WTC11 (cell line): Measurements from ENCODE around the gene CCDC92. TPM values are rescaled to one million over a fixed set of nuclear protein-coding genes. Genes with fewer than 3 reads are reported as not detected.

Experiments used
- ATAC-seq: fragments of 200-7000 bp; cut with Tn5 transposase; 2 replicates; pipeline ENCODE4 v1.10.0; 2021; ENCODE audit warnings: mild to moderate bottlenecking, moderate library complexity
- CTCF ChIA-PET: fragments of 300-600 bp; sonication (Branson Sonifier 250); formaldehyde crosslinking; loops from one replicate; lab custom pipeline; 2021; ENCODE audit warnings: antibody characterized with exemption; lab: Charles Lee
- POLR2A ChIA-PET: fragments of 350-600 bp; sonication (Branson Sonifier 250); formaldehyde crosslinking; loops from one replicate; lab custom pipeline; 2021; ENCODE audit warnings: antibody characterized with exemption; lab: Charles Lee
- DNase-seq: peaks from one replicate; pipeline ENCODE4 v3.0.0; 2021; ENCODE audit warnings: low spot score
- H3K27ac Mint-ChIP-seq: 2 replicates; pipeline ENCODE4 v1.8.0; 2021; ENCODE audit warnings: mixed read lengths
- H3K27me3 Mint-ChIP-seq: 2 replicates; pipeline ENCODE4 v1.8.0; 2021; ENCODE audit warnings: low read depth, mild to moderate bottlenecking, moderate library complexity, mixed read lengths
- H3K36me3 Mint-ChIP-seq: 2 replicates; pipeline ENCODE4 v1.8.0; 2021; ENCODE audit warnings: mixed read lengths
- H3K4me1 Mint-ChIP-seq: 2 replicates; pipeline ENCODE4 v1.8.0; 2022; ENCODE audit warnings: mixed read lengths
- H3K4me3 Mint-ChIP-seq: 2 replicates; pipeline ENCODE4 v1.8.0; 2021; ENCODE audit warnings: mild to moderate bottlenecking, moderate library complexity, mixed read lengths
- H3K9me3 Mint-ChIP-seq: 2 replicates; pipeline ENCODE4 v1.8.0; 2021; ENCODE audit warnings: mixed read lengths
- ATF1 ChIP-seq: sonication (generic); formaldehyde crosslinking; IDR thresholded peaks from 2 replicates; pipeline ENCODE4 v1.8.1; 2023; ENCODE audit warnings: mild to moderate bottlenecking, moderate library complexity, missing genetic modification reagents
- CREM ChIP-seq: sonication (generic); formaldehyde crosslinking; IDR thresholded peaks from 2 replicates; pipeline ENCODE4 v1.8.1; 2022; ENCODE audit warnings: mild to moderate bottlenecking, missing genetic modification reagents, moderate library complexity
- E2F1 ChIP-seq: sonication (generic); formaldehyde crosslinking; IDR thresholded peaks from 2 replicates; pipeline ENCODE4 v1.8.0; 2022; ENCODE audit warnings: mild to moderate bottlenecking, missing genetic modification reagents
- E2F4 ChIP-seq: sonication (generic); formaldehyde crosslinking; IDR thresholded peaks from 2 replicates; pipeline ENCODE4 v1.8.1; 2022; ENCODE audit warnings: low read depth, mild to moderate bottlenecking, moderate library complexity, missing genetic modification reagents, borderline replicate concordance
- FOXK1 ChIP-seq: sonication (generic); formaldehyde crosslinking; IDR thresholded peaks from 2 replicates; pipeline ENCODE4 v1.8.0; 2022; ENCODE audit warnings: mild to moderate bottlenecking, moderate library complexity, missing genetic modification reagents
- NR2C2 ChIP-seq: sonication (generic); formaldehyde crosslinking; IDR thresholded peaks from 2 replicates; pipeline ENCODE4 v1.8.0; 2022; ENCODE audit warnings: mild to moderate bottlenecking, missing genetic modification reagents
- NR3C1 ChIP-seq: sonication (generic); formaldehyde crosslinking; conservative IDR thresholded peaks from 2 replicates; pipeline ENCODE4 v1.8.1; 2023; ENCODE audit warnings: low read depth, mild to moderate bottlenecking, missing genetic modification reagents
- PRDM15 ChIP-seq: sonication (generic); formaldehyde crosslinking; IDR thresholded peaks from 2 replicates; pipeline ENCODE4 v1.8.0; 2022; ENCODE audit warnings: missing genetic modification reagents
- SMAD3 ChIP-seq: sonication (generic); formaldehyde crosslinking; IDR thresholded peaks from 2 replicates; pipeline ENCODE4 v1.8.0; 2022; ENCODE audit warnings: missing genetic modification reagents, mild to moderate bottlenecking, borderline replicate concordance
- SMAD4 ChIP-seq: sonication (generic); formaldehyde crosslinking; IDR thresholded peaks from 2 replicates; pipeline ENCODE4 v1.8.0; 2022; ENCODE audit warnings: mild to moderate bottlenecking, missing genetic modification reagents
- TCF7 ChIP-seq: sonication (generic); formaldehyde crosslinking; IDR thresholded peaks from 2 replicates; pipeline ENCODE4 v1.8.0; 2022; ENCODE audit warnings: mild to moderate bottlenecking, low read depth, missing genetic modification reagents, moderate library complexity
- TEAD1 ChIP-seq: sonication (generic); formaldehyde crosslinking; IDR thresholded peaks from 2 replicates; pipeline ENCODE4 v1.8.0; 2022; ENCODE audit warnings: mild to moderate bottlenecking, missing genetic modification reagents
- TP53 ChIP-seq: sonication (generic); formaldehyde crosslinking; IDR thresholded peaks from 2 replicates; pipeline ENCODE4 v1.8.1; 2023; ENCODE audit warnings: mild to moderate bottlenecking, missing genetic modification reagents
- ZBTB21 ChIP-seq: sonication (generic); formaldehyde crosslinking; IDR thresholded peaks from 2 replicates; pipeline ENCODE4 v1.8.1; 2023; ENCODE audit warnings: mild to moderate bottlenecking, missing genetic modification reagents, borderline replicate concordance
- ZNF416 ChIP-seq: fragments of 250-450 bp; sonication (Bioruptor Pico); IDR thresholded peaks from 2 replicates; pipeline ENCODE4 v1.9.0; 2021; ENCODE audit warnings: mild to moderate bottlenecking, inconsistent platforms
- total RNA-seq: library from RNA; stranded (reverse); gene quantifications from 3 replicates; pipeline ENCODE4 v1.2.3, GENCODE V29; 2021

Gene CCDC92
- total RNA-seq, 1 experiment from 2014 or later, result 2.7 TPM

GRCh38 chr12:123956249-123956648 lies 16.4 kb downstream of the CCDC92 start (continued):
- TF ChIP-seq E2F1 (CRISPR knock-in tag) (no peak), TCF7 (no peak), CREM (CRISPR knock-in tag) (no peak)

GRCh38 chr12:123954647-123955350 lies 17.8 kb downstream of the CCDC92 start:
- TF ChIP-seq TCF7 (no peak), E2F1 (CRISPR knock-in tag) (no peak), SMAD3 (CRISPR knock-in tag) (no peak), ZNF416 (no peak), PRDM15 (CRISPR knock-in tag) (no peak), FOXK1 (CRISPR knock-in tag) (no peak), E2F4 (CRISPR knock-in tag) (no peak), SMAD4 (CRISPR knock-in tag) (no peak), ZBTB21 (no peak), TEAD1 (CRISPR knock-in tag) (no peak), ATF1 (CRISPR knock-in tag) (no peak), NR2C2 (CRISPR knock-in tag) (no peak)
- POLR2A ChIA-PET, result no interaction called here
- no peak overlapping the region for H3K4me3 Mint-ChIP-seq
- DNase-seq (no peak), ATAC-seq (no peak)
- no peak overlapping the region for H3K27ac Mint-ChIP-seq
- no peaks in the 10 kb centered on the region for H3K9me3 Mint-ChIP-seq
- no peaks in the 10 kb centered on the region for H3K36me3 Mint-ChIP-seq
- CTCF ChIA-PET, result interaction anchor here (0.6 to 2.4 kb wide), 3 partner anchors 9 to 143 kb away, joined by 3 to 5 read pairs (median 5); no protein-coding TSS in a partner anchor
- no peaks in the 10 kb centered on the region for H3K4me1 Mint-ChIP-seq
- H3K27me3 Mint-ChIP-seq, result peaks cover 73% of the 10 kb centered on the region

- no peak for DNase-seq
- Mint-ChIP-seq H3K27me3 (peaks cover 54% of the 10 kb centered on the region), H3K36me3 (no peaks in the 10 kb centered on the region), H3K4me3 (no peak overlapping the region), H3K9me3 (no peaks in the 10 kb centered on the region), H3K4me1 (no peaks in the 10 kb centered on the region), H3K27ac (no peak overlapping the region)
- POLR2A ChIA-PET, result no interaction called here
- CTCF ChIA-PET, result no interaction called here
- TF ChIP-seq TP53, result no peak
- TF ChIP-seq NR3C1 (CRISPR knock-in tag), result no peak
- no peak for ATAC-seq
Observed at GRCh38 chr12:123952037-123952436, 20.6 kb downstream of the CCDC92 start.
